Measurements from ENCODE around the gene PRLH.
A peak's percentile ranks its signal among the peaks of the same experiment; 100 is the strongest.
"Not testable (repeated sequence)": the region's sequence is repeated elsewhere in the genome, so short reads cannot be mapped to it uniquely, and the experiment has no call there.

PRLH gene

DNA sequence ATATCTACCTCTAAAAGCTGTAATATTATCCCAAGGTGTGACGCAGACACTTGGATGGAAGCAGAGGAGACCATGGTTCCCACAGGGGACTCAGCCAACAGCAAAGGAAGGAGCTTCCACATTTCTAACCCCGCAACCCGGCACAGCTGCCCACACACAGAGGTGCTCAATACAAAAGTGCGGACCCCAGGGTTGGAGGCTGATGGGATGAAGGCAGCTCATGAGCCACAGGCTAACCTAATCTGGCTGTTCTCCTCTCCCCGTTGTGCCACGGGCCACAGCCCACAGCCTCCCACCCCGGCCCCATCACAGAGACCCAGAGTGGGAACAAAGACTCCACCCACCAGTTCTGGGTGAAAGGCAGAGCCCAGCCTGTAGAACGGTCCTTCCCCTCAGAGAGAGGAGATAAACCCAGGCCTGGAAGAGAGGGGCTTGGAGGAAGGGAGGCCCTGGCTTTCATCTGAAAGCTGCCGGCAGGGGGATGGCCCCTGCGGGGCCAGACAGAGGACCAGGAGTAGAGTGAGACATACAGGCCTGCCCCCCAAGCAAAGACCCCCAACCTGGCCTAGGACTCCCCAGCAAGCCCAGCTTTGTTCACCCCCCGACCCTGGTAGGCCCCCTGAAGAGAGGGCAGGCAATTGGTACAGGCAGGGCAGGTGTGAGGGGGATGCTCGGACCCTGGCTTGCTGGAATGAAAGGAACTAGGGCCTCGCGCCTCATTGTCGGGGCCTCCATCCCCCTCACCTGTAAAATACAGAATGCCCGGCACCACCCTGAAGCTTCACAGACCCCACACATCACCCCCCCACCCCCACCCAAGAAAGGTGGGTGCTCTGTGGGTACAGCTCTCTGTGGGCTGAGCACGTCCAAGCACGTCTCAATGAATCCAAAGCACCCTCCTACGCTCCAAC is 17.3 kb downstream of the PRLH start:
- no peak for DNase-seq

- DNase-seq: no peak
Observed at GRCh38 chr2:237585590-237586221, 19.3 kb downstream of the PRLH start.

- DNase-seq: no peak
Observed at GRCh38 chr2:237588044-237588696, 21.8 kb downstream of the PRLH start.

GRCh38 chr2:237590272-237591140 is 24.1 kb downstream of the PRLH start, which contains the start of gene RAB17:
Gene RAB17, minus strand, starts transcription at chr2:237590734. Its CDS starts 4,580 bp downstream, at chr2:237586154.
- DNase-seq: no peak

GRCh38 chr2:237591141-237591881 is 24.9 kb downstream of the PRLH start:
- peak in 1 of 2 experiments; percentile 25 for DNase-seq

DNA sequence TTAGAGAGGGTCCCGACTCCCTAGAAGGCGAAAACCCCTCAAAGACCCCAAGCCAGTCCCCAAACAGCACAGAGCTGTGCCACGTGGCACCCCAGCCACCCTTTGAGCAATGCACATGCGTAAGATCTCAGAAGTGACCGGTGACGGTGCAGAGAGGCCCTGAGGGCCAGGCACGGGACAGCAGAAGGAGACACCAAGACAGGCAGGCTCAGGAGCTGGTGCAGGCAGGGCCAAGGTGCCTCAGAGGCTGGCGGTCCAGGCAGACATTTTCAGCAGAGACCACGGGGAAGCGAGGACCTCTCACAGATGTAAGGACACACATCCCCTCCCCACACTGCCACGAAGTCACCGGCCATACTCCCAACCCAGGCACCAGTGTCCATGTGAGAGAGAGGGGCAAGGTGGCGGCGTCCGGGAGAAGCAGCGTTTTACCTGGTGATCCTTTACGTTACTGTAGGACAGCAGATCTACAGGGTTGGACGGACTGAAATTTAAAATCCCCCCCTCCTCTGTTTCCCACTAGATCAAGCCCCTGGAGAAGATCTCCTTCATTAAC is 26.1 kb downstream of the PRLH start:
- DNase-seq: no peak

DNA sequence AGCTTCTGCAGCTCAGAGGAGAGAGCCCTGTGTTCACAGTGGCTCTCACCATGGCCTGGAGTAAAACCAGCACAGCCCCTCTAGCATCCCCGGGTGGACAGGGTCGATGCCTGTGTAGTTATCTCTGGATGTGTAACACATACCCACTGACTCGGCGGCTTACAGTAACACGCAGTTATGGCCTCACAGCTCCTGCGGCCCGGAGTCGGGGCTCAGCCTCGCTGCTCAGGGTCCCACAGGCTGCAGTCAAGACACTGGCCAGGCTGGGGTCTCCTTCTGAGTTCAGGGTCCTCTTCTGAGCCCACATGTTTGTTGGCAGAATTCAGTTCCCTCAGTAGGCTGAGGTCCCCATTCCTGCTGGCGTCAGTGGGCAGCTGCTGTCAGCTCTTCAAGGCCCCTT is 26.7 kb downstream of the PRLH start:
- no peak for DNase-seq

DNA sequence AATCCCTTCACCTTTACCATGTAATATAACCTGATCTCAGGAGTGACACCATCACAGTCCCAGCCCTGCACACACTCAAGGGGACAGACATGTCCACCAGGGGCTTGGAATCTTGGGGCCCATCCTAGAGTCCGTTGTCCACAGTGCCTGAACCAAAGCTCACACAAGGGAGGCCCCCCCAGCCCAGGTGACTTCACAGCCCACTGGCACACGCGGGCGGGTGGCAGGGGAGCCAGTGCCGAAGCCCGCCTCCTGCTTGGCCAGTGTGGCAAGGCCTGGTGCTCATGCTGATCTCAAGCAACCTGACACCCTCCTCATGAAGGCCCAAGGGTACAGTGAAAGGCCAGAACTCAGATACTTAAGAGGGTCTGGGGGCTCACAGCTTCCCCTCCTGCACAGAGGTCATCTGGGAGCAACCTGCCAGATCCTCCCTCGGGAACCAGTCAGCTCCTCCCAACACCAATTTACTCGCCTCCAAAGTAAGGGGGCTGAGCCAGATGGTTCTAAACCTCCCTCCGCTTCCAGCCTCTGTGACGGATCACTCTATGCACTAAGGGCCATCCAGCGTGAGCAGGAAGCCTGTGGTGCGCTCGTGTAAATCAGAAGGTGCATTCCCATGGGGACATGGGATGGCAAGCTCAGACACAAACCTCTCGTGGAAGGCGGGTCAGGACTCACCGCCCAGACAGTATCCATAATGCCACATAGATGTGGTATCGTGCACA is 27.4 kb downstream of the PRLH start:
- no peak for DNase-seq

DNA sequence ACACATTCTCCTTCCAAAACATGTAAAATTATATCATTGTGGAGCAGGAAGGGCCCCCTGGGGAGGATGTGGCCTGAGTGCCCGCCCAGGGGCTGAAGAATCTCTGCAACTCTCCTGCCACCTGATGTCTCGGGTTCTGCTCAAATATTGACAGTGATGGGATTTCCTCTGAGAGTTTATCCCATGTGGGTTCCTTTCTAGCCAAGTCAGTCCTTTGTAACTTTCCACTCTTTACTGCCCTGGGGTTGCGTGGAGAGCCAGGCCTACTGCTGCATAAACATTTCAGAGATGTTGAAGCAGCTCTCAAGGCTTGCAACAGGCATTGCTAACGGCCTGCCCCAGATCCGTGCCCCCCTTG is 28.1 kb downstream of the PRLH start:
- DNase-seq: no peak

DNA sequence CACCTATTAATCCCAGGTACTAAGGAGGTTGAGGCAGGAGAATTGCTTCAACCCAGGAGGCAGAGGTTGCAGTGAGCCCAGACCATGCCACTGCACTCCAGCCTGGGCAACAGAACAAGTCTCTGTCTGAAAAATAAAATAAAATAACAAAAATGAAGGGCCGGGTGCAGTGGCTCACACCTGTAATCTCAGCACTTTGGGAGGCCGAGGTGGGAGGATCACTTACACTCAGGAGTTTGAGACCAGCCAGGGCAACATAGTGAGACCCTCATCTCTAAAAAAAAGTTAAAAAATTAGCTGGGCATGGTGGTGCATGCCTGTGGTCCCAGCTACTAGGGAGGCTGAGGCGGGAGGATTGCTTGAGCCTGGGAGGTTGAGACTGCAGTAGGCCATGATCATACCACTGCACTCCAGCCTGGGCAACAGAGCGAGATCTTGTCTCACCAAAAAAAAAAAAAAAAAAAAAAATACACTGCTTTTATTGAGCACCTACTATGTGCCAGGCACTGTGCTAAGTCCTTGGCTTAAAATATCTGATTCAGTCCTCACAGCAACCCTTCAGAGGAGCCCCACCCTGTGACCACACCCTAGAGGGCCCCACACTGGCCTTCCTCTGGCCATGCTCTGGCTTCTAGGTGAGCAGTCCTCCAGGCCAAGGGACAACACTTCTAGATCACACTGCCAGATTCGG is 29.6 kb downstream of the PRLH start:
- DNase-seq: not testable (repeated sequence)

DNA sequence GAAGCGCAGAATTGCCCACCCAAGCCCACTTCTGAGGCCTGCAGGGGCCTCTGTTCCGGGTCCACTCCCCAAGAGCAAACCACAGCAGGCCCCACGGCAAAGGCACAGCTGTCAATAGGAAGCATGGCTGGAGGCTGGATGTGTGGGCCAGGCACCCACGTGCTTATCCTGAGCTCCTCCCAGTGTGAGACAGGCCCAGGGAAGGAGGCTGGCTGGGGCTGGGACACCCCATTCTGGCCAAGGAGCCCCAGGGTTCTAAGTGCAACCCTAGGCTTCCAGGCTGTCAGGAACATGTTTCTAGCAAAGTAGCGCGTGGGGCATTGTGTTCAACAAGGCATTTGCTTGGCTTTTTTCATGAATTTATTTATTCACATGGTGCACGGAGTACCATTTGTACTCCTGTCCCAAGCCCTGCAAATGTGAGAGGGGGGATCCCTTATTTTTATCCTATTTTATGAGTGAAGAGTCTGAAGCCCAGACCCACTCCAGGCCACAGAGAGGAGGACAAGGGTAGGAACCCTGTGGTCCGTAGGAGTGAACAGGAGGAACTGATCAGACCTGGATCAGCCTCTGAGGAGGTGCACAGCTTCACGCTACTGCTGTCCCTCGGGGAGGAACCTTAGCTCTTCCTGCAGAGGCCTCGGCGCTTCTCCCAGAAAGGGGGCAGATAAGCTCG is 30.3 kb downstream of the PRLH start:
- no peak for DNase-seq

DNA sequence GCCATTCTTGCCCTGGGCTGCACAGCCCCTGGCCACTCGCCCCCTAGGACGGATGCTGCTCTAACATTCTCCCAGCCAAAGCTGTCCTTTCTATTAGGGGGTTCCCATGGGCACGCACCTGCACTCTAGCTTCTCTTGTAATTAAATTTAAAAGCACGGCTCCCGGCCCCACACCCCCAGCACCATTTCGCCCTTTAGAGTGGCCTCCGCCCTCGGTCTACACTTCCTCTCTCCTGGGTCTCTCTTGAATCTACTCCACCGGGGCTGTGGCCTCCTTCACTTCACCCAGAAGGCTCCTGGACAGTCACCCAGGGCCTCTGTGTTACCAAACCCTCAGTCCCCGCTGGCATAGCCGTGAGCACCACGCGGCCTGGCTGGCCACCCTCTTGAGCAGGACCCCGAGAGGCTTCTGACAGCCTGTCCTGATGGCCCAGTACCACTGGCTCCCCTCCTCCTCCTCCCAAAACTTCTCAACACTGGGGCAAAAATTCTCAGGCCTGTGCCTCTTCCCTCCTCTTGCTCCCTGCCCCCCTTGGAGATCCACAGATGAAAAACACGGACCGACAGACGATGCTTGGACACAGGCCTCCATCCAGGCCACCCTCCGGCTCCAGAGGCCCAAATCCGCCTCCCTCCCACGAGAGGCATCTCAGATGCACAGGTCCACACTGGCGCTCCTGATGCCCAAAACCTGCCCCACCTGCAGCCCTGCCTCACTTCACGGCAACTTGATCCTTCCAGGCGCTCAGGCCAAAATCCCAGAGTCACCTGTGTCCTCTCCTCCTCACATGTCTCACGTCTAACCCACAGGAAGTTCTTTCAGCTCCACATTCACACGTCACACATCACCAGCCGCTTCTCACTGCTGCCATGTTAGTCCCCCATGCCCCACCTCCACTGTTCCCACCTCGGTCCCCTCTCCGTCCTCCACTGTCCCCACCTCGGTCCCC is 31.1 kb downstream of the PRLH start:
- no peak for DNase-seq

DNA sequence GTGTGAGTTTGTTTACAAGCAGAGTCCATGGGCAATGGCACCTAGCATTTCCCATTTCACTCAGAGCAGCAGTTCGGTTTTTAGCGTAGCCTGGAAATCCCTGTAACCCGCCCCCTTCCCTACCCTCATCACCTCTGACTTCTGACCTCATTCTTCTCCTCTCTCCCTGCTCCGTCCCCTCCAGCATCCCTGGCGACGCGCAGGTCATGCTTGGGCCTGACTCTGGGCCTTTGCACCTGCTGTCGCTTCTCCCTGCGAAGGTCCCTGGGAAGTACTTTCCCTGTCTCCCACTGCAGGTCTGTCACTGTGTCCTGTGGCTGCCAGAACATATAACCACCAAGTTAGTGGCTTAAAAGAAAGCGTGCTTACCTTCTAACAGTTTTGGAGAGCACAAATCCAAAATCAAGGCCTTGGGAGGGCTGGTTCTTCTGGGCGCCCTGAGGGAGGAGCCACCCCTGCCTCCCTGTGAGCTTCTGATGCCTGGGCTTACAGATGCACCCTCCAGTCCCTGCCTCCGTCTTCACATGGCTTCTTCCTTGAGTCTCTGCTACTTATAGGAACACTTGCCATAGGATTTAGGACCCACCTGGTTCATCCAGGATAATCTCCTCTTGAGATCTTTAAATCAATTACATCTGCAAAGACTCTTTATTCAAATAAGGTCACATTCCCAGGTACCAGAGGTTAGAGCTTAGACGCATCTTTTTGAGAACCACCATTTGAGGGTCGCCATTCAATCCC is 32.3 kb downstream of the PRLH start:
- no peak for DNase-seq

DNA sequence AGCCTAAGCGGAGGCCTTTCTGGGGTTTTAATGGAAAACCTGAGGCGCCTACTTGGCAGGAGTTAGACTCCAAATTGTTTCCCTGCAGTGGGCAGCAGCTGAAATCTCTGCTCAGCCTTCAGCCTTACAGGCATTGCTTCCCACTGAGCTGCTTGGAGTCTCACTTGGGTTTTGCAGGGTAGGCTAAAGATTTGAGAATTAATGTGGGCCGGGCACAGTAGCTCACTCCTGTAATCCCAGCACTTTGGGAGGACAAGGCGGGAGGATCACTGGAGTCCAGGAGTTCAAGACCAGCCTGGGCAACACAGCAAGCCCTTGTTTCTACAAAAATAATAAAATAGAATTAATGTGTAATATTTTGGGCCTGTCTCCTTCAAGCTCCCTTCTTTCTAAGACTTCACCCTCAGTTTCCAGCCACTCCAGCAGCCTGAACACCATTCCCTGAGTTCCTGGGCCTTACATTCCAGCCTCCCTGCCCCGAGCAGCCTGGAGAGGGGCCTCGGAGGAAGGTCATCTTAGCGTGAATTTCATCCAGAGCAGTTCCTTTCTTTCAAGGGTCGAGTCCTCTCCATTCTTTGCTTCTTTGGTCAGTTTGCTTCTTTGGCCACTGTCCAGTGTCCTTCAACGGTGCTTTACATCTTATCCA is 33.2 kb downstream of the PRLH start:
- DNase-seq: no peak

- no peak for DNase-seq
Observed at GRCh38 chr2:237600205-237600846, 34.0 kb downstream of the PRLH start.

GRCh38 chr2:237601453-237602116 is 35.2 kb downstream of the PRLH start:
- DNase-seq: no peak
